Left colon (tissue), 2 donors: Measurements from ENCODE around the gene SMIM32. TPM values are rescaled to one million over a fixed set of nuclear protein-coding genes. Genes with fewer than 3 reads are reported as not detected.

Experiments
- ATAC-seq: fragments of 200-7000 bp; cut with Tn5 transposase; one replicate; pipeline ENCODE4 v1.9.1; 2020; ENCODE audit warnings: mild to moderate bottlenecking, moderate library complexity
- DNase-seq, 2 donors: peaks; one replicate each; pipeline ENCODE4 v3.0.0-alpha.2; 2020
- intact Hi-C, 2 donors: fragments of 100-400 bp; cut with DNase I in 1 of 2; cut with micrococcal nuclease in 1 of 2; formaldehyde crosslinking; loops; one replicate each; pipeline versions ENCODE4 v1.11.2 to v1.14.0; 2022; cut with DNase I, micrococcal nuclease
- total RNA-seq, 2 donors: library from RNA; stranded (reverse); fragmentation: NEBNext Ultra II Directional; extraction: Animal tissue kit (Norgen Biotek cat#: 25700); gene quantifications; one replicate each; pipeline ENCODE4 v1.2.1, GENCODE V29; 2021
- donor health status: DM: no; HTN: no; CAD: no.
- donor health status: DM: yes; HTN: yes; CAD: no.

The SMIM32 gene
- total RNA-seq, 2 donors from 2014 or later, result 17.7 to 23.5 TPM

DNA sequence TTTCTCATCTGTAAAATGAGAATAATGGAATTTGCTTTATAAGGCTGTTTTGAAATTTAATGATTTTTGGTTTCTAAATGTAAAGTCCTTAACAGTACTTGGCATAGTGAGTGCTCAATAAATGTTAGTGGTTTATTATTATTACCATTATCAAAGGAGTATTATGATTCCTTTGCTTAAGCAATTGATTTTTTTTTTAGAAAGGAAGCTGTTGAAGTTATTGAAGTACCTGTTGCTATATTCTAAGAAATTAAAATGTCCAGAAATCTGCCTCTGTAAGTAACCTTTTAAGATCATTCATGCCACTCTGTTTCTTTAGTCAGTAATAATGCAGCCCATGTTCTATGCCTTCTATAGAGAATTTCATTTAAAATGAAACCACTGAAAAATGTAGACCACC, 45.3 kb downstream of the SMIM32 start:
- ATAC-seq (no peak), DNase-seq (no peak)
- intact Hi-C loops, result no loop called here

DNA sequence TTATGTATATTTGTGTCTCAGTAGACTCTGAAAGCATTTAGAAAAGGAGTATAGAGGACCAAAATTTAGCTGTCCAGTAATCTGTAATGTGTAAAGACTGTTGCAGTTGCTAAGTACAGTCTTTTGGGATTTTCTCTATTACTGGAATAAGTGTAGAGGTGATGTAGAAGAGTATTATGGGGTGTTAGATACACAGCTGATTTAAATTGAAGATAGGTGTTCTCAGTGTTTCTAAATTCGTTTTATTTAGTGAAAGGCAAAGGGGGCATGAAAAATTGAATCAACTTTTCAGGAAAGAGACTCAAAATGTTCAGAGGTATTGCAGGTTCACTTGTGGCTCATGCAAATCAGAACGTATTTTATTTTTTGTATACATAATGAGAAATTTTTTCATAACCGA, 46.8 kb downstream of the SMIM32 start:
- ATAC-seq (no peak), DNase-seq (no peak)
- intact Hi-C loops, result no loop called here

DNA sequence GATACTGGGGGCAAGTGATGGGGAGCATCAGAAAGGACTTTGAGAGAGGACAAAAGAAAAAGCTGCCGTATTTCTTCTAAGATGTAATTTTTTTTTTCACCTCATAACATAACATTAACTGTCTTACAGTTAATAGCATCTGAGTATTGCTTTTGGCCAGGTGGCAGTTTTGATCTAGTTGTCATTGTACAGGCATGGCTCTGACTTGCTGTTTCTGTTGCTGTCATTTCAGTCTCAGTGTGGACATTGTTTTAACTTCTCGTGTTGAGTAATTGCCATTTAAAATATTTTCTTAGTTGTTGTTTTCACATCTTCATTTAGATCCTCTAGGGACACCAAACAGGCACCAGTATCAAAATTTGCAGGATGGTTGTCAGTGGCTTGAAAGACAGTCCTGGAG, 47.9 kb downstream of the SMIM32 start:
- ATAC-seq, result no peak
- intact Hi-C loops, result no loop called here
- no peak for DNase-seq

DNA sequence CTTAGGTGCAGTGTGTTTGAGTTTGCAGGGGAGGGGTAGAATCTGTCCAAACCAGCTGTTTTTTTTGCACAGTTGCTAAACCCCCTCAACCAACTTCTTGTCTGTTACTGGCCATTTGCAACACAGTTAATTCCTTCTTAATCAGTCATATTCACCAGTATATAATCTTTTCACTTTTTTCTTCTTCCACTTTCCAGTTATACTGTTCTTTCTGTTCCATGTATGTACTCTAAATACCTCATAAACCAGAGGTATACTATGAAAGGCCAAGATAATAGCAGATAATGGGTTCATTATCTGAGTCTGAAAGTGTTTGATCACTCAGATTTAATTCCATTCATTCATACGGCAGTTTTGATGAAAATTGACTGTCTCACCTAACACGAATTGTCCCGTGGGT, 49.2 kb downstream of the SMIM32 start:
- DNase-seq, result no peak
- intact Hi-C loops, result no loop called here
- ATAC-seq, result no peak

DNA sequence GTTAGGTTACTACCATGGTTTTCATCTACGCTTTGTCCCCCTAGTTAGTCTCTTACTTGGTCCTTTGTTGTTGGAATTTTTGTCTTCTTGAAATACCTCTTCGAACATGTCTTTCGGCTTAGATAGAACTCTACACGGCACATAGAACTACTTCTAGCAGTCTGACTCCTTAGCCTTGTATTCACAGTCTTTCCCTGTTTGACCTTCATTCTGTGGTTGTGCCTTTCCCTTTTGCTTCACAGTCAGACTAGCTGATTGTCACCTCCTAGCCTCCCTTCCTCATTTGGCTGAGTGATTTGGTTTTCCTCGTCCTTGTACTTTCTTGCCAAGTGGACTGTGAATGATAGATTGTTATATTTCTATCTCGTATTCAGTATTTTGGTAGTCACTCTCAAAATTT, 49.6 kb downstream of the SMIM32 start:
- intact Hi-C loops, result no loop called here
- ATAC-seq, result peak; percentile 34

DNA sequence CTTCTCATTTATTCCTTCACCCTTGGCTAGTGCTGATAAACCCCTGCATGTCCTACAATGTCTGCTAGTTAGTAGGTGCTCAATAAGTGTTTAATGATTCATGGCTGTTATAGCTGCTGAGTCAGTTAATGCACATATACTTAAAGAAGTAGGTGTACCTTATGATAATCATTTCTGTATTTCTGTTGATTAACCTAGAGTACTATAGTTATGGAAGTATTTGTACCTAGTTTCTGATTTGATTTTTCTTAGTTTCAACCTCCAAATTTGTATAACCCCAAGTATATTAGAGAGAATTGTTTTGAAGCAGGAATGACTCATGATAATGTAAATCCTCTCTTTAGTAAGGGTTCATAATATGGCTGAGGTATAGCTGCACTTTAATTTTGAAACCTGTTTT, 51.4 kb downstream of the SMIM32 start:
- intact Hi-C loops, result no loop called here
- ATAC-seq (no peak), DNase-seq (no peak)

More for the DNA sequence above, 49.6 kb downstream of the SMIM32 start:
- DNase-seq, result no peak

Other genes starting within 250 kb of the SMIM32 start
- gene LECT2, start 238.2 kb downstream of the SMIM32 start, total RNA-seq, result not detected
- gene TGFBI, start 164.2 kb downstream of the SMIM32 start, total RNA-seq, result 10 to 100 TPM; 21.0 to 50.3 TPM
- gene SMAD5, start 60.3 kb downstream of the SMIM32 start, total RNA-seq, result 10 to 100 TPM; 45.6 to 46.8 TPM
- gene TRPC7, start 172.4 kb upstream of the SMIM32 start, total RNA-seq, result under 1 TPM; 0.12 to 0.14 TPM